K562 (cell line): ENCODE data around the gene RCE1. TPM values are rescaled to one million over a fixed set of nuclear protein-coding genes. Genes with fewer than 3 reads are reported as not detected.

Experiments
- BRF1 ChIP-seq: IDR thresholded peaks from 3 replicates; pipeline ENCODE4 v1.6.1; 2011; ENCODE audit warnings: borderline replicate concordance, mild to moderate bottlenecking; ENCODE audit not compliant: insufficient read length; ENCODE audit errors: extremely low read depth
- EWSR1 ChIP-seq: fragments of 450-650 bp; IDR thresholded peaks from 2 replicates; pipeline ENCODE4 v1.6.1; 2018; ENCODE audit warnings: borderline replicate concordance, mild to moderate bottlenecking, low read depth, moderate library complexity; ENCODE audit not compliant: partially characterized antibody
- HDAC8 ChIP-seq: fragments of 450-650 bp; IDR thresholded peaks from 2 replicates; pipeline ENCODE4 v1.6.1; 2016; ENCODE audit warnings: mild to moderate bottlenecking, missing genetic modification characterization, moderate library complexity, missing compliant biosample characterization
- HEY1 ChIP-seq: fragments of 250-450 bp; sonication (Bioruptor Pico); IDR thresholded peaks from 2 replicates; pipeline ENCODE4 v1.5.0; 2020; ENCODE audit warnings: mild to moderate bottlenecking, moderate library complexity, borderline replicate concordance
- MYC ChIP-seq, 2 experiments: fragments of 250-450 bp in 1 of 2; sonication (Bioruptor Pico) in 1 of 2; IDR thresholded peaks; 2 replicates each; pipeline versions ENCODE4 v1.5.1 to v1.6.1; 2012 to 2021; ENCODE audit warnings: low read depth in 2 of 2, borderline replicate concordance in 1 of 2, improper control_type of control experiment in 1 of 2, low read length in 1 of 2, mild to moderate bottlenecking in 1 of 2, moderate library complexity in 1 of 2
- PHF8 ChIP-seq: fragments of 200-600 bp; sonication (generic); IDR thresholded peaks from 2 replicates; pipeline ENCODE4 v1.6.1; 2012; ENCODE audit warnings: mixed run types, mild to moderate bottlenecking, inconsistent platforms, low read length, moderate library complexity, borderline replicate concordance
- POLR2A ChIP-seq: fragments of 450-650 bp; conservative IDR thresholded peaks from 2 replicates; pipeline ENCODE4 v1.6.1; 2016
- RAD51 ChIP-seq: fragments of 450-650 bp; IDR thresholded peaks from 2 replicates; pipeline ENCODE4 v1.7.1; 2016; ENCODE audit warnings: low read depth, mild to moderate bottlenecking, borderline replicate concordance
- SAFB ChIP-seq: fragments of 200-400 bp; formaldehyde crosslinking; IDR thresholded peaks from 2 replicates; pipeline ENCODE4 v1.6.1; 2017; ENCODE audit warnings: low read depth, low read length, borderline replicate concordance
- SIX5 ChIP-seq, 2 experiments: IDR thresholded peaks; 2 replicates each; pipeline ENCODE4 v1.6.1; 2011; ENCODE audit warnings: low read length in 2 of 2, borderline replicate concordance in 1 of 2, low read depth in 1 of 2, mild to moderate bottlenecking in 1 of 2, moderate library complexity in 1 of 2; ENCODE audit not compliant: insufficient read depth in 1 of 2
- YBX1 ChIP-seq: fragments of 450-650 bp; IDR thresholded peaks from 2 replicates; pipeline ENCODE4 v1.7.1; 2016; ENCODE audit warnings: mild to moderate bottlenecking
- ZNF165 ChIP-seq: fragments of 250-450 bp; sonication (Bioruptor Pico); IDR thresholded peaks from 2 replicates; pipeline ENCODE4 v1.4.0; 2020; ENCODE audit warnings: borderline replicate concordance
- ZNF217 ChIP-seq: sonication (generic); formaldehyde crosslinking; IDR thresholded peaks from 2 replicates; pipeline ENCODE4 v1.8.0; 2022; ENCODE audit warnings: mild to moderate bottlenecking, missing genetic modification reagents
- ZSCAN29 ChIP-seq: fragments of 450-650 bp; IDR thresholded peaks from 2 replicates; pipeline ENCODE4 v1.6.1; 2017
- polyA plus RNA-seq, 8 experiments: library from polyadenylated mRNA; depleted of rRNA in 4 of 8; stranded (reverse) in 5 of 8; unstranded in 3 of 8; fragments of >200 nt; fragmentation: Nextera tagmentation in 2 of 8; fragmentation: Illumina TruSeq in 1 of 8; extraction: Ambion mirVana in 2 of 8; extraction: Trizol in 1 of 8; gene quantifications; 2 replicates each; pipeline versions ENCODE4 v1.2.1 to v1.2.3, GENCODE V29; 2011 to 2014; ENCODE audit warnings: inconsistent platforms in 1 of 8, missing spikeins in 1 of 8
- total RNA-seq, 7 experiments: library from RNA; depleted of rRNA in 6 of 7; stranded (reverse); fragments of >200 nt in 6 of 7; fragmentation: Illumina TruSeq in 2 of 7; extraction: Trizol in 2 of 7; gene quantifications; 2 replicates each; pipeline versions ENCODE4 v1.2.1 to v1.2.3, GENCODE V29; 2011 to 2021; ENCODE audit warnings: low replicate concordance in 1 of 7
- TF ChIP-seq, protein P1 (sequence below), 2 experiments: IDR thresholded peaks; 2 replicates each; pipeline ENCODE4 v1.6.1; 2012; ENCODE audit warnings: improper control_type of control experiment in 2 of 2, low read depth in 2 of 2, low read length in 2 of 2, borderline replicate concordance in 1 of 2
- TF ChIP-seq, protein P2 (sequence below), 2 experiments: fragments of 450-650 bp in 1 of 2; sonication (generic) in 1 of 2; formaldehyde crosslinking in 1 of 2; IDR thresholded peaks in 1 of 2; conservative IDR thresholded peaks in 1 of 2; 2 replicates each; pipeline versions ENCODE4 v1.6.1 to v1.8.1; 2016 to 2023; ENCODE audit warnings: mild to moderate bottlenecking in 2 of 2, moderate library complexity in 2 of 2, inconsistent platforms in 1 of 2, missing genetic modification reagents in 1 of 2
- TF ChIP-seq, protein P3 (sequence below): sonication (generic); formaldehyde crosslinking; IDR thresholded peaks from 2 replicates; pipeline ENCODE4 v1.8.0; 2022; ENCODE audit warnings: mild to moderate bottlenecking, low read depth, missing genetic modification reagents

RCE1 gene
- total and polyA plus RNA-seq, 9 of the 15 experiments (the other 6 are each of a cell fraction or from before 2014, with no cell fraction given): 0.75 to 41.5 (median 15.1) TPM

DNA sequence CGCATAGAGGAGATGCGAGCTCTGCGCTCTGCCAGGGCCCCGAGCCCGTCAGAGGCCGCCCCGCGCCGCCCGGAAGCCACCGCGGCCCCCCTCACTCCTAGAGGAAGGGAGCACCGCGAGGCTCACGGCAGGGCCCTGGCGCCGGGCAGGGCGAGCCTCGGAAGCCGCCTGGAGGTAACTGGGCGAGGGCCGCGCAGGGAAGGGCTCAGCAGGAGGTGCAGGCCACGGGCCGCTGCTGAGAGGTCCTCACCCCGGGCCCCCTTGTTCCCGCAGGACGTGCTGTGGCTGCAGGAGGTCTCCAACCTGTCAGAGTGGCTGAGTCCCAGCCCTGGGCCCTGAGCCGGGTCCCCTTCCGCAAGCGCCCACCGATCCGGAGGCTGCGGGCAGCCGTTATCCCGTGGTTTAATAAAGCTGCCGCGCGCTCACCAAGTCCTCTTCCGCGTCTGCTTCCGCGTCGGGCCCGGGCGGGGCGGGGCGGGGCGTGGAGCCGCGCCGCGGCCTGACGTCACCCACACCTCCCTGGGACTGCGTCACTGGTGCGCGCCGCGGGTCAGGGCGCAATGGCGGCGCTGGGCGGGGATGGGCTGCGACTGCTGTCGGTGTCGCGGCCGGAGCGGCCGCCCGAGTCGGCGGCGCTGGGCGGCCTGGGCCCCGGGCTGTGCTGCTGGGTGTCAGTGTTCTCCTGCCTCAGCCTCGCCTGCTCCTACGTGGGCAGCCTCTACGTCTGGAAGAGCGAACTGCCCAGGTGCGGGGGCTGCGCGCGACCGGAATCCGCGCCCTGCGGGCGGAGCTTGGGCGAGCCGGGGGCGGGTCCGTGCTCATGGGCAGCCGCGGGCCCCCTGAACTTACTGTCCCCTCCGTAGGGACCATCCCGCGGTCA, at the start of gene RCE1 (continued):
- TF ChIP-seq HEY1 (CRISPR knock-in tag) (no peak), HDAC8 (peak; percentile 12; the same call in 1 of the 2 replicates), ZNF217 (CRISPR knock-in tag) (no peak), PHF8 (peak; percentile 99), EWSR1 (no peak), RAD51 (no peak), BRF1 (no peak), MYC (IDR thresholded peaks at IDR 0.05; ENCODE audit: low read depth, low read length) (peak; percentile 82), MYC (CRISPR knock-in tag; IDR thresholded peaks at IDR 0.05; ENCODE audit: borderline replicate concordance, low read depth) (peak; percentile 74; the same call in 1 of the 2 replicates), POLR2A (peak; percentile 91), SAFB (peak; percentile 36; the same call in 1 of the 2 replicates), YBX1 (no peak), ZSCAN29 (no peak; the same call in 1 of the 2 replicates), SIX5 (IDR thresholded peaks at IDR 0.05; ENCODE audit: borderline replicate concordance in 1 of 2, insufficient read depth in 1 of 2, low read depth in 1 of 2, low read length in 2 of 2) (peak; percentile 23 to 30; a peak in 2 of 4 replicates), ZNF165 (CRISPR knock-in tag) (no peak)
- TF ChIP-seq, protein P1, sequence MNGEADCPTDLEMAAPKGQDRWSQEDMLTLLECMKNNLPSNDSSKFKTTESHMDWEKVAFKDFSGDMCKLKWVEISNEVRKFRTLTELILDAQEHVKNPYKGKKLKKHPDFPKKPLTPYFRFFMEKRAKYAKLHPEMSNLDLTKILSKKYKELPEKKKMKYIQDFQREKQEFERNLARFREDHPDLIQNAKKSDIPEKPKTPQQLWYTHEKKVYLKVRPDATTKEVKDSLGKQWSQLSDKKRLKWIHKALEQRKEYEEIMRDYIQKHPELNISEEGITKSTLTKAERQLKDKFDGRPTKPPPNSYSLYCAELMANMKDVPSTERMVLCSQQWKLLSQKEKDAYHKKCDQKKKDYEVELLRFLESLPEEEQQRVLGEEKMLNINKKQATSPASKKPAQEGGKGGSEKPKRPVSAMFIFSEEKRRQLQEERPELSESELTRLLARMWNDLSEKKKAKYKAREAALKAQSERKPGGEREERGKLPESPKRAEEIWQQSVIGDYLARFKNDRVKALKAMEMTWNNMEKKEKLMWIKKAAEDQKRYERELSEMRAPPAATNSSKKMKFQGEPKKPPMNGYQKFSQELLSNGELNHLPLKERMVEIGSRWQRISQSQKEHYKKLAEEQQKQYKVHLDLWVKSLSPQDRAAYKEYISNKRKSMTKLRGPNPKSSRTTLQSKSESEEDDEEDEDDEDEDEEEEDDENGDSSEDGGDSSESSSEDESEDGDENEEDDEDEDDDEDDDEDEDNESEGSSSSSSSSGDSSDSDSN (IDR thresholded peaks at IDR 0.05; ENCODE audit: borderline replicate concordance in 1 of 2, low read depth in 2 of 2, low read length in 2 of 2): no peak
- TF ChIP-seq, protein P2, sequence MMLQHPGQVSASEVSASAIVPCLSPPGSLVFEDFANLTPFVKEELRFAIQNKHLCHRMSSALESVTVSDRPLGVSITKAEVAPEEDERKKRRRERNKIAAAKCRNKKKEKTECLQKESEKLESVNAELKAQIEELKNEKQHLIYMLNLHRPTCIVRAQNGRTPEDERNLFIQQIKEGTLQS (IDR thresholded peaks at IDR 0.05): peak; percentile 39
- TF ChIP-seq, protein P2 (CRISPR knock-in tag; conservative IDR thresholded peaks at IDR 0.05): no peak; the same call in 1 of the 2 replicates
- TF ChIP-seq, protein P3, sequence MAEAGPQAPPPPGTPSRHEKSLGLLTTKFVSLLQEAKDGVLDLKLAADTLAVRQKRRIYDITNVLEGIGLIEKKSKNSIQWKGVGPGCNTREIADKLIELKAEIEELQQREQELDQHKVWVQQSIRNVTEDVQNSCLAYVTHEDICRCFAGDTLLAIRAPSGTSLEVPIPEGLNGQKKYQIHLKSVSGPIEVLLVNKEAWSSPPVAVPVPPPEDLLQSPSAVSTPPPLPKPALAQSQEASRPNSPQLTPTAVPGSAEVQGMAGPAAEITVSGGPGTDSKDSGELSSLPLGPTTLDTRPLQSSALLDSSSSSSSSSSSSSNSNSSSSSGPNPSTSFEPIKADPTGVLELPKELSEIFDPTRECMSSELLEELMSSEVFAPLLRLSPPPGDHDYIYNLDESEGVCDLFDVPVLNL (CRISPR knock-in tag): no peak
